ENCODE results near the gene CCR6. TPM values are rescaled to one million over a fixed set of nuclear protein-coding genes. Genes with fewer than 3 reads are reported as not detected.

CCR6 gene
- total RNA-seq, 1 donor from 2014 or later: not detected

GRCh38 chr6:167146977-167147376 lies 24.1 kb downstream of the CCR6 start:
- no peaks in the 10 kb centered on the region for H3K36me3 Mint-ChIP-seq
- peaks cover 9% of the 10 kb centered on the region for H3K4me1 Mint-ChIP-seq (ENCODE audit: unreplicated experiment)
- H3K27ac Mint-ChIP-seq: no peak overlapping the region
- H3K4me3 Mint-ChIP-seq: peak overlapping the region; percentile 37
- peaks cover 61% of the 10 kb centered on the region for H3K27me3 Mint-ChIP-seq
- H3K9me3 Mint-ChIP-seq: peaks cover 6% of the 10 kb centered on the region
- TF ChIP-seq CTCF (conservative IDR thresholded peaks at IDR 0.05): no peak
- DNase-seq (ENCODE audit: extremely low spot score, unreplicated experiment): no peak

- peaks cover 6% of the 10 kb centered on the region for H3K9me3 Mint-ChIP-seq
- H3K27me3 Mint-ChIP-seq: peaks cover 62% of the 10 kb centered on the region
- no peak overlapping the region for H3K27ac Mint-ChIP-seq
- no peak for DNase-seq (ENCODE audit: extremely low spot score, unreplicated experiment)
- H3K36me3 Mint-ChIP-seq: no peaks in the 10 kb centered on the region
- H3K4me1 Mint-ChIP-seq (ENCODE audit: unreplicated experiment): peaks cover 9% of the 10 kb centered on the region
- H3K4me3 Mint-ChIP-seq: no peak overlapping the region
- no peak for TF ChIP-seq CTCF (conservative IDR thresholded peaks at IDR 0.05)
Measured at GRCh38 chr6:167148021-167148420, 25.1 kb downstream of the CCR6 start.

- H3K27me3 Mint-ChIP-seq: peaks cover 66% of the 10 kb centered on the region
- no peak for DNase-seq (ENCODE audit: extremely low spot score, unreplicated experiment)
- H3K36me3 Mint-ChIP-seq: no peaks in the 10 kb centered on the region
- H3K27ac Mint-ChIP-seq: no peak overlapping the region
- peaks cover 6% of the 10 kb centered on the region for H3K9me3 Mint-ChIP-seq
- TF ChIP-seq CTCF (conservative IDR thresholded peaks at IDR 0.05): no peak
- H3K4me3 Mint-ChIP-seq: no peak overlapping the region
- peaks cover 9% of the 10 kb centered on the region for H3K4me1 Mint-ChIP-seq (ENCODE audit: unreplicated experiment)
Measured at GRCh38 chr6:167148997-167149396, 26.1 kb downstream of the CCR6 start.

GRCh38 chr6:167150941-167151549 lies 28.1 kb downstream of the CCR6 start:
- Mint-ChIP-seq H3K4me1 (ENCODE audit: unreplicated experiment) (peaks cover 15% of the 10 kb centered on the region), H3K9me3 (no peaks in the 10 kb centered on the region), H3K27me3 (peaks cover 68% of the 10 kb centered on the region), H3K36me3 (no peaks in the 10 kb centered on the region), H3K4me3 (no peak overlapping the region), H3K27ac (no peak overlapping the region)
- no peak for TF ChIP-seq CTCF (conservative IDR thresholded peaks at IDR 0.05)
- DNase-seq (ENCODE audit: extremely low spot score, unreplicated experiment): no peak

- no peak for TF ChIP-seq CTCF (conservative IDR thresholded peaks at IDR 0.05)
- H3K4me1 Mint-ChIP-seq (ENCODE audit: unreplicated experiment): peaks cover 11% of the 10 kb centered on the region
Measured at GRCh38 chr6:167151648-167152047, 28.8 kb downstream of the CCR6 start.

More at GRCh38 chr6:167151648-167152047, 28.8 kb downstream of the CCR6 start:
- no peak overlapping the region for H3K27ac Mint-ChIP-seq
- no peak for DNase-seq (ENCODE audit: extremely low spot score, unreplicated experiment)
- no peaks in the 10 kb centered on the region for H3K9me3 Mint-ChIP-seq
- no peaks in the 10 kb centered on the region for H3K36me3 Mint-ChIP-seq
- H3K4me3 Mint-ChIP-seq: no peak overlapping the region
- peaks cover 63% of the 10 kb centered on the region for H3K27me3 Mint-ChIP-seq
